Uterus (tissue), 4 donors: Measurements from ENCODE around the gene MED23. TPM values are rescaled to one million over a fixed set of nuclear protein-coding genes. Genes with fewer than 3 reads are reported as not detected.

Experiments used
- DNase-seq, 2 donors: peaks; one replicate each; pipeline ENCODE4 v3.0.0-alpha.2; 2019 to 2020
- H3K27ac ChIP-seq, 2 donors: fragments of 200-600 bp; sonication (generic); 1 replicate in 1 of 2; 2 replicates in 1 of 2; pipeline ENCODE4 v1.5.1; 2016 to 2018
- H3K27me3 ChIP-seq, 2 donors: fragments of 200-600 bp; sonication (generic); one replicate each; pipeline ENCODE4 v1.5.1; 2018 to 2019; ENCODE audit warnings: control low read depth in 1 of 2
- H3K36me3 ChIP-seq, 2 donors: fragments of 200-600 bp; sonication (generic); one replicate each; pipeline ENCODE4 v1.5.1; 2019; ENCODE audit warnings: control low read depth in 1 of 2
- H3K4me1 ChIP-seq, 2 donors: fragments of 200-600 bp; sonication (generic); one replicate each; pipeline ENCODE4 v1.5.1; 2018 to 2019; ENCODE audit warnings: control low read depth in 1 of 2
- H3K4me3 ChIP-seq, 2 donors: fragments of 200-600 bp; sonication (generic); 1 replicate in 1 of 2; 2 replicates in 1 of 2; pipeline ENCODE4 v1.5.1; 2018 to 2019; ENCODE audit warnings: mild to moderate bottlenecking in 1 of 2
- H3K9me3 ChIP-seq, 2 donors: fragments of 200-600 bp; sonication (generic); one replicate each; pipeline ENCODE4 v1.5.1; 2019; ENCODE audit warnings: control low read depth in 1 of 2
- CTCF ChIP-seq, 4 experiments: fragments of 200-600 bp in 2 of 4; fragments of 450-650 bp in 2 of 4; sonication (generic) in 2 of 4; IDR thresholded peaks; one replicate each; pipeline ENCODE4 v1.5.1; 2016 to 2019; ENCODE audit warnings: antibody characterized with exemption in 4 of 4, mild to moderate bottlenecking in 2 of 4, moderate library complexity in 1 of 4
- POLR2A ChIP-seq, 2 donors: fragments of 450-650 bp; IDR thresholded peaks; one replicate each; pipeline ENCODE4 v1.6.1; 2016; ENCODE audit warnings: antibody characterized with exemption in 2 of 2, mild to moderate bottlenecking in 1 of 2, moderate library complexity in 1 of 2
- intact Hi-C: fragments of 100-400 bp; cut with DNase I; formaldehyde crosslinking; loops from one replicate; pipeline ENCODE4 v1.15.1; 2023; ENCODE audit warnings: low total_unique reads
- total RNA-seq, 4 donors: library from RNA; depleted of rRNA in 3 of 4; stranded (reverse); fragments of >200 nt in 3 of 4; gene quantifications; one replicate each; pipeline versions ENCODE4 v1.1.0 to v1.2.4, GENCODE V29; 2014 to 2023
- donor health status: DM: yes; HTN: yes; CAD: no.

MED23 gene
- total RNA-seq, 4 donors from 2014 or later = 22.0 to 68.8 (median 35.9) TPM

- Histone ChIP-seq H3K36me3 (no peaks in the 10 kb centered on the region), H3K4me3 (no peak overlapping the region), H3K9me3 (no peaks in the 10 kb centered on the region), H3K27me3 (no peaks in the 10 kb centered on the region), H3K4me1 (no peaks in the 10 kb centered on the region), H3K27ac (no peak overlapping the region)
- intact Hi-C loops = no loop called here
- no peak for DNase-seq
- no peak for TF ChIP-seq POLR2A (IDR thresholded peaks at IDR 0.05)
- no peak for TF ChIP-seq CTCF (IDR thresholded peaks at IDR 0.05)
Measured at GRCh38 chr6:131613296-131613925, 14.6 kb downstream of the MED23 start.

GRCh38 chr6:131602781-131603312 lies 25.2 kb downstream of the MED23 start:
- H3K4me1 ChIP-seq = no peaks in the 10 kb centered on the region
- H3K27ac ChIP-seq = no peak overlapping the region
- H3K27me3 ChIP-seq = no peaks in the 10 kb centered on the region
- intact Hi-C loops = no loop called here
- no peak overlapping the region for H3K4me3 ChIP-seq
- TF ChIP-seq CTCF (IDR thresholded peaks at IDR 0.05) = no peak
- TF ChIP-seq POLR2A (IDR thresholded peaks at IDR 0.05) = no peak
- no peaks in the 10 kb centered on the region for H3K36me3 ChIP-seq
- H3K9me3 ChIP-seq = no peaks in the 10 kb centered on the region
- no peak for DNase-seq

- Histone ChIP-seq H3K27ac (no peak overlapping the region), H3K4me1 (no peaks in the 10 kb centered on the region), H3K27me3 (no peaks in the 10 kb centered on the region), H3K4me3 (no peak overlapping the region), H3K9me3 (no peaks in the 10 kb centered on the region), H3K36me3 (no peaks in the 10 kb centered on the region)
- no peak for DNase-seq
- intact Hi-C loops = no loop called here
- TF ChIP-seq POLR2A (IDR thresholded peaks at IDR 0.05) (no peak), CTCF (IDR thresholded peaks at IDR 0.05) (no peak)
Measured at GRCh38 chr6:131600716-131601115, 27.3 kb downstream of the MED23 start.

GRCh38 chr6:131597446-131597845 lies 30.6 kb downstream of the MED23 start:
- Histone ChIP-seq H3K4me1 (no peaks in the 10 kb centered on the region), H3K36me3 (no peaks in the 10 kb centered on the region), H3K4me3 (no peak overlapping the region), H3K27ac (no peak overlapping the region), H3K27me3 (no peaks in the 10 kb centered on the region), H3K9me3 (no peaks in the 10 kb centered on the region)
- TF ChIP-seq CTCF (IDR thresholded peaks at IDR 0.05) (no peak), POLR2A (IDR thresholded peaks at IDR 0.05) (no peak)
- no peak for DNase-seq
- intact Hi-C loops = no loop called here

GRCh38 chr6:131594074-131594473 lies 34.0 kb downstream of the MED23 start:
- intact Hi-C loops = no loop called here
- no peak overlapping the region for H3K4me3 ChIP-seq
- H3K27ac ChIP-seq = no peak overlapping the region
- no peaks in the 10 kb centered on the region for H3K4me1 ChIP-seq
- DNase-seq = no peak
- no peaks in the 10 kb centered on the region for H3K36me3 ChIP-seq
- no peak for TF ChIP-seq CTCF (IDR thresholded peaks at IDR 0.05)
- no peak for TF ChIP-seq POLR2A (IDR thresholded peaks at IDR 0.05)
- no peaks in the 10 kb centered on the region for H3K9me3 ChIP-seq
- H3K27me3 ChIP-seq = no peaks in the 10 kb centered on the region
